ENCODE data around the gene SH3GL3.
A peak's percentile ranks its signal among the peaks of the same experiment; 100 is the strongest.

GRCh38 chr15:83436513-83437158, 10.5 kb upstream of the SH3GL3 start:
- TF ChIP-seq, protein P1, sequence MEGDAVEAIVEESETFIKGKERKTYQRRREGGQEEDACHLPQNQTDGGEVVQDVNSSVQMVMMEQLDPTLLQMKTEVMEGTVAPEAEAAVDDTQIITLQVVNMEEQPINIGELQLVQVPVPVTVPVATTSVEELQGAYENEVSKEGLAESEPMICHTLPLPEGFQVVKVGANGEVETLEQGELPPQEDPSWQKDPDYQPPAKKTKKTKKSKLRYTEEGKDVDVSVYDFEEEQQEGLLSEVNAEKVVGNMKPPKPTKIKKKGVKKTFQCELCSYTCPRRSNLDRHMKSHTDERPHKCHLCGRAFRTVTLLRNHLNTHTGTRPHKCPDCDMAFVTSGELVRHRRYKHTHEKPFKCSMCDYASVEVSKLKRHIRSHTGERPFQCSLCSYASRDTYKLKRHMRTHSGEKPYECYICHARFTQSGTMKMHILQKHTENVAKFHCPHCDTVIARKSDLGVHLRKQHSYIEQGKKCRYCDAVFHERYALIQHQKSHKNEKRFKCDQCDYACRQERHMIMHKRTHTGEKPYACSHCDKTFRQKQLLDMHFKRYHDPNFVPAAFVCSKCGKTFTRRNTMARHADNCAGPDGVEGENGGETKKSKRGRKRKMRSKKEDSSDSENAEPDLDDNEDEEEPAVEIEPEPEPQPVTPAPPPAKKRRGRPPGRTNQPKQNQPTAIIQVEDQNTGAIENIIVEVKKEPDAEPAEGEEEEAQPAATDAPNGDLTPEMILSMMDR (IDR thresholded peaks at IDR 0.05; ENCODE audit: insufficient read depth, low read length, poor library complexity, severe bottlenecking), result peak; percentile 46
- TF ChIP-seq EZH2phosphoT487 (conservative IDR thresholded peaks at IDR 0.05; ENCODE audit: low read length), result no peak

Data from SU-DHL-6 (cell line).